HG03066 (cell line): ENCODE results near the gene UGT1A4.

Experiments used
- ATAC-seq: cut with Tn5 transposase; IDR thresholded peaks from one replicate; pipeline ENCODE4 v1.9.1; 2021; ENCODE audit warnings: low read depth; ENCODE audit not compliant: unreplicated experiment

Gene UGT1A4

GRCh38 chr2:233822101-233822771, 103.7 kb downstream of the UGT1A4 start:
- no peak for ATAC-seq
